HEK293T (cell line): Measurements from ENCODE around the gene ELOVL7.
"Not testable (repeated sequence)": the region's sequence is repeated elsewhere in the genome, so short reads cannot be mapped to it uniquely, and the experiment has no call there.

Experiments
- CTCF ChIA-PET: fragments of 350-600 bp; formaldehyde crosslinking; extraction: SDS; loops from one replicate; lab custom pipeline; 2021; ENCODE audit warnings: antibody characterized with exemption, inconsistent platforms; lab: Yijun Ruan, JAX
- POLR2A ChIA-PET: fragments of 350-600 bp; formaldehyde crosslinking; extraction: SDS; loops from one replicate; lab custom pipeline; 2020; ENCODE audit warnings: antibody characterized with exemption, inconsistent platforms; lab: Yijun Ruan, JAX
- DNase-seq: peaks from one replicate; pipeline ENCODE4 v3.0.0; 2012; ENCODE audit warnings: mixed read lengths; ENCODE audit errors: extremely low spot score
- ARNT ChIP-seq: fragments of 450-650 bp; IDR thresholded peaks from 2 replicates; pipeline ENCODE4 v1.6.1; 2017; ENCODE audit warnings: mild to moderate bottlenecking
- BHLHE40 ChIP-seq: fragments of 450-650 bp; IDR thresholded peaks from 2 replicates; pipeline ENCODE4 v1.6.1; 2016; ENCODE audit warnings: mild to moderate bottlenecking, moderate library complexity, borderline replicate concordance
- CTBP1 ChIP-seq: fragments of 450-650 bp; IDR thresholded peaks from 2 replicates; pipeline ENCODE4 v1.6.1; 2016; ENCODE audit warnings: borderline replicate concordance
- ELF4 ChIP-seq: fragments of 450-650 bp; IDR thresholded peaks from 2 replicates; pipeline ENCODE4 v1.6.1; 2017; ENCODE audit warnings: antibody characterized with exemption
- FOXA1 ChIP-seq: fragments of 450-650 bp; IDR thresholded peaks from 2 replicates; pipeline ENCODE4 v1.6.1; 2016; ENCODE audit warnings: mild to moderate bottlenecking
- FOXK2 ChIP-seq: fragments of 450-650 bp; IDR thresholded peaks from 2 replicates; pipeline ENCODE4 v1.6.1; 2016; ENCODE audit warnings: mild to moderate bottlenecking
- FOXM1 ChIP-seq: fragments of 450-650 bp; IDR thresholded peaks from 2 replicates; pipeline ENCODE4 v1.6.1; 2017; ENCODE audit warnings: mild to moderate bottlenecking, borderline replicate concordance
- HDGF ChIP-seq: fragments of 450-650 bp; IDR thresholded peaks from 2 replicates; pipeline ENCODE4 v1.6.1; 2017; ENCODE audit warnings: antibody characterized with exemption, borderline replicate concordance
- L3MBTL2 ChIP-seq: fragments of 450-650 bp; conservative IDR thresholded peaks from 2 replicates; pipeline ENCODE4 v1.6.1; 2016; ENCODE audit warnings: mild to moderate bottlenecking
- LEF1 ChIP-seq: fragments of 450-650 bp; IDR thresholded peaks from 2 replicates; pipeline ENCODE4 v1.6.1; 2017; ENCODE audit warnings: mild to moderate bottlenecking, borderline replicate concordance
- NFRKB ChIP-seq: fragments of 450-650 bp; IDR thresholded peaks from 2 replicates; pipeline ENCODE4 v1.6.1; 2016; ENCODE audit warnings: mild to moderate bottlenecking, moderate library complexity
- SP1 ChIP-seq: fragments of 450-650 bp; IDR thresholded peaks from 2 replicates; pipeline ENCODE4 v1.6.1; 2017
- SUZ12 ChIP-seq: fragments of 450-650 bp; IDR thresholded peaks from 2 replicates; pipeline ENCODE4 v1.6.1; 2016; ENCODE audit warnings: mild to moderate bottlenecking
- TARDBP ChIP-seq: fragments of 450-650 bp; IDR thresholded peaks from 2 replicates; pipeline ENCODE4 v1.6.1; 2016
- ZNF384 ChIP-seq: fragments of 450-650 bp; IDR thresholded peaks from 2 replicates; pipeline ENCODE4 v1.6.1; 2016
- TF ChIP-seq, protein P1 (sequence below): fragments of 450-650 bp; IDR thresholded peaks from 2 replicates; pipeline ENCODE4 v1.6.1; 2016

ELOVL7 gene

DNA sequence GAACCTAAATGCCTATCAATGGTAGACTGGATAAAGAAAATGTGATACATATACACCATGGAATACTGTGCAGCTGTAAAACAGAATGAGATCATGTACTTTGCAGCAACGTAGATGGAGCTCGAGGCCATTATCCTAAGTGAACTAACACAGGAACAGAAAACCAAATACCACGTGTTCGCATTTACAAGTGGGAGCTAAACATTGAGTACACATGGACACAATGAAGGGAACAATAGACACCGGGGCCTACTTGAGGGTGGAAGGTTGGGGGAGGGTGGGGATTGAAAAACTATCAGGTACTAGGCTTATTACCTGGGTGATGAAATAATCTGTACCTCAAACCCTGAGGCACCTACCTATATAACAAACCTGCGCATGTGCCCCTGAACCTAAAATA is 121.7 kb downstream of the ELOVL7 start:
- ChIA-PET POLR2A (no interaction called here), CTCF (no interaction called here)
- no peak for TF ChIP-seq SUZ12
- no peak for TF ChIP-seq FOXA1
- no peak for TF ChIP-seq L3MBTL2
- TF ChIP-seq FOXM1 = no peak
- DNase-seq = no peak

GRCh38 chr5:60719329-60719728 is 124.7 kb downstream of the ELOVL7 start:
- no peak for DNase-seq
- CTCF ChIA-PET = no interaction called here
- POLR2A ChIA-PET = no interaction called here
- no peak for TF ChIP-seq FOXM1
- no peak for TF ChIP-seq ZNF384
- no peak for TF ChIP-seq NFRKB
- TF ChIP-seq SP1 = no peak
- TF ChIP-seq FOXK2 = no peak
- TF ChIP-seq, protein P1, sequence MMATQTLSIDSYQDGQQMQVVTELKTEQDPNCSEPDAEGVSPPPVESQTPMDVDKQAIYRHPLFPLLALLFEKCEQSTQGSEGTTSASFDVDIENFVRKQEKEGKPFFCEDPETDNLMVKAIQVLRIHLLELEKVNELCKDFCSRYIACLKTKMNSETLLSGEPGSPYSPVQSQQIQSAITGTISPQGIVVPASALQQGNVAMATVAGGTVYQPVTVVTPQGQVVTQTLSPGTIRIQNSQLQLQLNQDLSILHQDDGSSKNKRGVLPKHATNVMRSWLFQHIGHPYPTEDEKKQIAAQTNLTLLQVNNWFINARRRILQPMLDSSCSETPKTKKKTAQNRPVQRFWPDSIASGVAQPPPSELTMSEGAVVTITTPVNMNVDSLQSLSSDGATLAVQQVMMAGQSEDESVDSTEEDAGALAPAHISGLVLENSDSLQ = no peak
- no peak for TF ChIP-seq HDGF
- TF ChIP-seq BHLHE40 = no peak
- no peak for TF ChIP-seq TARDBP
- no peak for TF ChIP-seq ARNT
- no peak for TF ChIP-seq CTBP1
- TF ChIP-seq SUZ12 = no peak
- TF ChIP-seq ELF4 = no peak
- TF ChIP-seq LEF1 = no peak

DNA sequence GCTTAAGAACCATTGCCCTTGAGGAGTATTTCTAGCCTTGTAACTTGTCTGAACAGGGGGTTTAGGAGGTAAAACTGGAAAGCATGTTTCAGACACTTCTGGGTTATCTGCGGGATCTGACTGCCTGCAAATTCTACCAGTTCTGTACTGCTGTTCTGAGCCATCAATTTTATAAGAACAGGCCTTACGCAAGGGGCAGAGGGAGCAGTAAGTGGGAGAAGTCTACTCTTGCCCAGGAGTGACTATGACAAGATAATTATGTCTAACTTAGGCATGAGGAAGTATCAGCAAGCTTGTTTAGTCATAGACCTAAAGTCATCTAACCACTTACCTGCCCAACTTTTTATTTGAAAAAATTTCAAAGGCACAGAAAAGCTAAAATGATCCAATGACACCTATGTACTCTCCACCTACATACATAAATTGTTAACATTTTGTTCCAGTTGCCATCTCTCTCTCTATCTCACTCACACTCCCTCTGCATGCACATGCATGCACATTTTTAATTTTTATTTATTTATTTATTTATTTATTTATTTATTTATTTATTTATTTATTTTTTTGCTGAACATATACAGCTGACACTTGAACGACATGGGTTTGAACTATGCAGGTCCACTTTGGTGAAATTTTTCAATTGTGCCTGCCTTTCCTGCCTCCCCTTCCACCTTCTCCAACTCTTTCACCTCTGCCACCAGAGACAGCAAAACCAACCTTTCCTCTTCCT is 125.7 kb downstream of the ELOVL7 start:
- POLR2A ChIA-PET = no interaction called here
- TF ChIP-seq ZNF384 (no peak), LEF1 (no peak), FOXA1 (no peak), CTBP1 (no peak), FOXK2 (no peak), ARNT (no peak), ELF4 (no peak), HDGF (no peak), BHLHE40 (no peak), SUZ12 (no peak), NFRKB (no peak), L3MBTL2 (no peak), TARDBP (no peak), SP1 (no peak)
- TF ChIP-seq, protein P1 = no peak
- CTCF ChIA-PET = no interaction called here

DNA sequence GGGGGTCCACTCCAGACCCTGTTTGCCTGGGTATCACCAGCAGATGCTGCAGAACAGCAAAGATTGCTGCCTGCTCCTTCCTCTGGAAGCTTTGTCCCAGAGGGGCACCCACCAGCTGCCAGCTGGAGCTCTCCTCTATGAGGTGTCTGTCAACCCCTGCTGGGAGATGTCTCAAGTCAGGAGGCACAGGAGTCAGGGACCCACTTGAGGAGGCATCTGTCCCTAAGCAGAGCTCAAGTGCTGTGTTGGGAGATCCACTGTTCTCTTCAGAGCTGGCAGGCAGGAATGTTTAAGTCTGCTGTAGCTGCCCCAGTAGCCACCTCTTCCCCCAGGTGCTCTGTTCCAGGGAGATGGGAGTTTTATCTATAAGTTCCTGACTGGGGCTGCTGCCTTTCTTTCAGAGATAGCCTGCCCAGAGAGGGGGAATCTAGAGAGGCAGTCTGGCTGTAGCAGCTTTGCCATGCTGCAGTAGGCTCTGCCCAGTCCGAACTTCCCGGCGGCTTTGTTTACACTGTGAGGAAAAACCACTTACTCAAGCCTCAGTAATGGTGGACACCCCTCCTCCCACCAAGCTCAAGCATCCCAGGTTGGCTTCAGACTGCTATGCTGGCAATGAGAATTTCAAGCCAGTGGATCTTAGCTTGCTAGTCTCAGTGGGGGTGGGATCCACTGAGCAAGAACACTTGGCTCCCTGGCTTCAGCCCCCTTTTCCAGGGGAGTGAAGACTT is 128.7 kb downstream of the ELOVL7 start:
- POLR2A ChIA-PET = interaction anchor here (0.6 to 1.1 kb wide), 2 partner anchors 15 to 57 kb away, joined by 4 read pairs; partner anchors contain the start of gene DEPDC1B

More for the DNA sequence above, 125.7 kb downstream of the ELOVL7 start:
- no peak for DNase-seq

GRCh38 chr5:60712950-60713349 is 131.1 kb downstream of the ELOVL7 start:
- DNase-seq = no peak
- TF ChIP-seq FOXK2 = no peak
- CTCF ChIA-PET = no interaction called here
- POLR2A ChIA-PET = no interaction called here

More for the DNA sequence above, 128.7 kb downstream of the ELOVL7 start:
- CTCF ChIA-PET, DNase-seq: not testable (repeated sequence)

DNA sequence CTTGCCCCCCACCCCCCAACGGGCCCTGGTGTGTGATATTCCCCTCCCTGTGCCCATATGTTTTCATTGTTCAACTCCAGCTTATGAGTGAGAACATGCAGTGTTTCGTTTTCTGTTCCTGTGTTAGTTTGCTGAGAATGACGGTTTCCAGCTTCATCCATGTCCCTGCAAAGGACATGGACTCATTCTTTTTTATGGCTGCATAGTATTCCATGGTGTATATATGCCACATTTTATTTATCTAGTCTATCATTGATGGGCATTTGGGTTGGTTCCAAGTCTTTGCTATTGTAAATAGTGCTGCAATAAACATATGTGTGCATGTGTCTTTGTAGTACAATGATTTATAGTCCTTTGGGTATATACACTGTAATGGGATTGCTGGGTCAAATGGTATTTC is 132.2 kb downstream of the ELOVL7 start:
- CTCF ChIA-PET, POLR2A ChIA-PET, DNase-seq: not testable (repeated sequence)

DNA sequence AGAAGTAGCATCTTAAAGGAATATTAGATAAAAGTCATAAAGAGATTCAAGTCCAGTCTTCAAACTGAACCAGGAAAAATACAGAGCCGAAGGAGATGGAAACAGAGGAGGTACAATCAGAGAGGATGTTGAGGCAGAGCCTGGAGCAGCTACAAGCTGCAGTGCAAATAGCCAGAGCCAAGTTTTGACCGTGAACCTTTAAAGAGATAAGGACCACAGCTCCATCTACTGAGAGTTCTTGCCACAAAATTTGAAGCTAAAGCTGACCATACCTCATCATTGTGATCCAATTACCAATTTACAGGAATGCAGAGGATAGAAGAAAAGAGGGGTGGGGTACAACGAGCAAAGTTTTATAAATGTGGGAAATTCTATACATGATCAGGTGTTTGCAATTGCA is 133.7 kb downstream of the ELOVL7 start:
- ChIA-PET POLR2A (interaction anchor here (1.9 kb wide), 1 partner anchor 11 kb away, joined by 13 read pairs; the partner anchor contains the start of gene DEPDC1B), CTCF (no interaction called here)
- TF ChIP-seq, protein P1 = no peak
- TF ChIP-seq BHLHE40 (no peak), SUZ12 (no peak)
- no peak for DNase-seq
